ENCODE results near the gene IGLL5.

Gene IGLL5

GRCh38 chr22:22925146-22925804, 37.7 kb downstream of the IGLL5 start:
- DNase-seq (ENCODE audit: low read depth): no peak
- TF ChIP-seq CTCF (conservative IDR thresholded peaks at IDR 0.05; ENCODE audit: low read depth, low read length): no peak
- H3K4me3 ChIP-seq (ENCODE audit: low read length): no peak overlapping the region

DNA sequence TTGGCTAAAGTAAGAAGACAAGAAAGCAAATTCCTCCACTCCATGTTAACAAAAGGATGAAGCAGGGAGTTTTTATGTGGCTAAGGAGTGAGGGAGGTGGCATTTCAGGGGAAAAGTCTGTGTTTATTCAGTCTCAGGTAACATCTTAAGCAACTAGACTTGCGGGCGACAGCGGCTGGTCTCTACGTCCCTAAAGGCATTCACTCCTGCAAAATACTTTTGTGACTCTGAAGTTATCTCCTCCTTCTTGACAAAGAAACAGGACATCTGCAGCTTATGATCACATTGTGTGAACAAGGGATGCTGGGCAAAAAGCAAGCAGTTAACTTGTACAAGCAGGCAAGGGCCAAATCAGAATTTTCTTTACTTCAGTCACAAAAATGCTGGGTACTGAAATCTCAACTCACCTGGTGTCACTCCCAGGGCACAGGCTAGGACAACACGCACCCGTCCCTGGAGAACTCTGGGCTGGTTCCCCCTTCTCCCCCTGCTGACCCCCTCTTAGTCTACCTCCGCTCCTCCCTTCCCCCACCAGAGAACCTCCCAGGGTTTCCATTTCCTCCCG, 38.3 kb downstream of the IGLL5 start:
- no peak for DNase-seq (ENCODE audit: low read depth)
- H3K4me3 ChIP-seq (ENCODE audit: low read length): no peak overlapping the region
- no peak for TF ChIP-seq CTCF (conservative IDR thresholded peaks at IDR 0.05; ENCODE audit: low read depth, low read length)

DNA sequence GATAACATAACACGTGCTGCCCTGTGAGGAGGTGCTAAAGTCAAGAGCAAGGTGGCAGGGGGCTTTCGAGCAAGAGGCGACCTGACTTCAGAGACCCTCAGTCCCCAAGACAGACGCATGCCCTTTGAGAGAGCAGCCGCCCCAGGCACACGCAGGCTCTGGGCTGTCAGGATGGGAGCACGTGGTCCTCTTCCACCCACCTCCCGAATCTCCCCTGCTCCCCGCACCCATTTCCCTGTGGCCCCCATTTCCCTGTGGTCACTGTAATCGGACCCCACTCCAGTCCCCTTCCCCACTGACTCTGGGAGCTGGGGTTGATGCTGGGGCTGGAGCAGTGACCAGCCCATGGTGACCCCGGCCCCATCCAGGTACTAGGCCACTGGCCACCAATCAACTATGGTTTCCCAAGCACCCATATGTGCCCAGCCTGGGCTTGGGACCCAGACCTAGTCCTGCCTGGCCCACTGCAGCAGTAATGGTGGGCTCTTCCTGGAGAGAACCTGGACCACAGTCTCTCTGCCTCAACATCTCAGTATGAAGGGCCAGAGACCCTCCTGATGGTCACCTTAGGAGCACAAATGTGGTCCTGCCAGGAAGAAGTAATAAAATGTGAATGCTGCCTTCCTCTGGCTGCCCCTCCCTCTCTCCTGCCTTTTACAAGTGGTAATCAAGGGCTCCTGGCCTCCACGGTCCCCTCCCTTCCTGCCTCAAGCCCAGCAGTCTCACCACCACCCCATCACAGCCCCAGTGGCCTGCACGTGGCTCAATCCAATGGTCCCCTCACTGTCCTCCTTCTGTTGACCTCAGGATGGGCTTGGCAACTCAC, 39.0 kb downstream of the IGLL5 start:
- no peak for DNase-seq (ENCODE audit: low read depth)
- H3K4me3 ChIP-seq (ENCODE audit: low read length): no peak overlapping the region
- TF ChIP-seq CTCF (conservative IDR thresholded peaks at IDR 0.05; ENCODE audit: low read depth, low read length): no peak

- H3K4me3 ChIP-seq (ENCODE audit: low read length): no peak overlapping the region
- TF ChIP-seq CTCF (conservative IDR thresholded peaks at IDR 0.05; ENCODE audit: low read depth, low read length): no peak
- no peak for DNase-seq (ENCODE audit: low read depth)
Measured at GRCh38 chr22:22927196-22927887, 39.7 kb downstream of the IGLL5 start.

DNA sequence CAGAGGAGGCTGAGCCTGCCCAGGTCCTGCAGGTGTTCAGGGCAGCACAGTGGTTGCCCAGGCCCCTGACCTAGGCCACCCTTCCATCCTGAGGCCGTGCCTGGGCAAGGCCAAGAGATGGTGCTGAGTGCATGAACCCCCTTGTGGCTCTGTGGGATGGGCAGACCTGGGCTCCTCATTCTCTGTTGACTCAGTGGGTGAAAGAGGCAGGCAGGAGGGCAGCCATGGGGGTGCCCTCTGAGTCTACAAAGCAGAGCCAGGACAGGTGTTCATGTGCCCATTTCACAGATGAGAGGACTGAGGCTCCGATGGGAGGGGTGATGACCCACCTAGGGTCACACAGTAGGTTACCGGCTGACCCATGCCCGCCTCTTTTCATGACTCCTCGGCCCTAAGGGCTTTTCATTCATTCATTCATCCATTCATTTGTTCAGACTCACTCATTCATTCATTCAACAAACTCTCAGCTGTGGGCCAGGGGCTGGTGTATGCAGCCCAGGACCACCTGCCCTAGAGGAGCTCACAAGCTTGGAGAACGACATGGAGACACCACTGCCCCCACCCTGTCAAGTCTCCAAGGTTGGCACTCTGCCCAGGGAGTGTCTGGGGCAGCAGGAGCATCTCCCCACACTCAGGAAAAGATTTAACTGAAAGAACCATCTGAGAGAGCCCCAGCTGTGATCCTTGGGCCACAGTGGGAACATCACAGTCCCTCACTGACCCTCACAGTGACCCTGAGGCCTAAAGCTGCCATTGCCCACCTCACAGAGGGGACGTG, 40.5 kb downstream of the IGLL5 start:
- TF ChIP-seq CTCF (conservative IDR thresholded peaks at IDR 0.05; ENCODE audit: low read depth, low read length): no peak
- H3K4me3 ChIP-seq (ENCODE audit: low read length): no peak overlapping the region
- DNase-seq (ENCODE audit: low read depth): no peak

- DNase-seq (ENCODE audit: low read depth): no peak
- TF ChIP-seq CTCF (conservative IDR thresholded peaks at IDR 0.05; ENCODE audit: low read depth, low read length): no peak
- H3K4me3 ChIP-seq (ENCODE audit: low read length): no peak overlapping the region
Measured at GRCh38 chr22:22928666-22929380, 41.2 kb downstream of the IGLL5 start.
